Endodermal cell (in vitro differentiated cells): Measurements from ENCODE around the gene OPRM1. TPM values are rescaled to one million over a fixed set of nuclear protein-coding genes. Genes with fewer than 3 reads are reported as not detected.

Source experiments
- DNase-seq: peaks from one replicate; pipeline ENCODE4 v3.0.0-alpha.2; 2017
- H3K27ac ChIP-seq: 2 replicates; pipeline ENCODE4 v1.5.1; 2013; ENCODE audit warnings: mild to moderate bottlenecking, low read depth, low read length, moderate library complexity
- H3K27me3 ChIP-seq: 2 replicates; pipeline ENCODE4 v1.6.1; 2013; ENCODE audit warnings: mild to moderate bottlenecking, low read length, moderate library complexity; ENCODE audit not compliant: insufficient read depth, control insufficient read depth, poor library complexity, severe bottlenecking
- H3K36me3 ChIP-seq: 2 replicates; pipeline ENCODE4 v1.7.0; 2013; ENCODE audit warnings: mild to moderate bottlenecking, low read length, moderate library complexity; ENCODE audit not compliant: control insufficient read depth, insufficient read depth
- H3K4me1 ChIP-seq: one replicate; pipeline ENCODE4 v1.7.0; 2013; ENCODE audit warnings: low read length; ENCODE audit not compliant: control insufficient read depth, insufficient read depth
- H3K4me3 ChIP-seq: 2 replicates; pipeline ENCODE4 v1.5.1; 2013; ENCODE audit warnings: mild to moderate bottlenecking, low read length, moderate library complexity
- H3K9ac ChIP-seq: 2 replicates; pipeline ENCODE4 v1.6.1; 2013; ENCODE audit warnings: mild to moderate bottlenecking, low read length, moderate library complexity; ENCODE audit not compliant: poor library complexity, severe bottlenecking; ENCODE audit errors: extremely low read depth
- H3K9me3 ChIP-seq: 2 replicates; pipeline ENCODE4 v1.6.1; 2013; ENCODE audit warnings: mild to moderate bottlenecking, low read length, moderate library complexity; ENCODE audit not compliant: control insufficient read depth
- H3K27ac Mint-ChIP-seq: 2 replicates; pipeline ENCODE4 v1.8.0; 2020; ENCODE audit warnings: mixed read lengths
- H3K27me3 Mint-ChIP-seq: 2 replicates; pipeline ENCODE4 v1.8.0; 2021; ENCODE audit warnings: mild to moderate bottlenecking, mixed read lengths; ENCODE audit not compliant: insufficient read depth
- H3K36me3 Mint-ChIP-seq: 2 replicates; pipeline ENCODE4 v1.8.0; 2020; ENCODE audit warnings: low read depth, mixed read lengths
- H3K4me1 Mint-ChIP-seq: 2 replicates; pipeline ENCODE4 v1.8.0; 2020; ENCODE audit warnings: mixed read lengths
- H3K4me3 Mint-ChIP-seq: 2 replicates; pipeline ENCODE4 v1.8.0; 2020; ENCODE audit warnings: mild to moderate bottlenecking, moderate library complexity, mixed read lengths
- H3K9me3 Mint-ChIP-seq: 2 replicates; pipeline ENCODE4 v1.8.0; 2020; ENCODE audit warnings: mild to moderate bottlenecking, mixed read lengths
- CTCF ChIP-seq: fragments of 200-600 bp; sonication (generic); conservative IDR thresholded peaks from 2 replicates; pipeline ENCODE4 v1.5.0; 2021; ENCODE audit warnings: antibody characterized with exemption, mild to moderate bottlenecking
- WGBS, 2 experiments: methylation state at CpG; one replicate each; pipeline versions ENCODE4 v1.1.5 to v1.1.7; 2013; ENCODE audit warnings: missing lambda C conversion rate in 2 of 2, mixed read lengths in 1 of 2; ENCODE audit not compliant: insufficient coverage in 1 of 2, insufficient read length in 1 of 2; 5-methylcytosine and 5-hydroxymethylcytosine counted together
- total RNA-seq, 2 donors: library from RNA; stranded (reverse); fragmentation: NEBNext Ultra II Directional in 1 of 2; extraction: Animal tissue kit (Norgen Biotek cat#: 25700) in 1 of 2; gene quantifications; 2 replicates in 1 of 2; 3 replicates in 1 of 2; pipeline ENCODE4 v1.2.1, GENCODE V29; 2021

Gene OPRM1
- total RNA-seq, 2 donors from 2014 or later = not detected

GRCh38 chr6:154053141-154053540 is 14.1 kb downstream of the OPRM1 start:
- H3K36me3 Mint-ChIP-seq = no peaks in the 10 kb centered on the region
- no peak for TF ChIP-seq CTCF
- Histone ChIP-seq H3K4me1 (no peaks in the 10 kb centered on the region), H3K36me3 (no peaks in the 10 kb centered on the region), H3K27me3 (no peaks in the 10 kb centered on the region), H3K4me3 (no peak overlapping the region), H3K9me3 (no peaks in the 10 kb centered on the region), H3K9ac (no peak overlapping the region), H3K27ac (no peak overlapping the region)
- H3K27me3 Mint-ChIP-seq = no peaks in the 10 kb centered on the region
- no peak overlapping the region for H3K4me3 Mint-ChIP-seq
- H3K27ac Mint-ChIP-seq = no peak overlapping the region
- H3K9me3 Mint-ChIP-seq = no peaks in the 10 kb centered on the region
- 83% methylated on average over 1 of the region's 1 CpG; no CpG with 5 or more reads in 1 of the 2 experiments for WGBS, 2 experiments
- DNase-seq = no peak
- no peaks in the 10 kb centered on the region for H3K4me1 Mint-ChIP-seq

- Mint-ChIP-seq H3K27ac (no peak overlapping the region), H3K4me1 (no peaks in the 10 kb centered on the region), H3K9me3 (no peaks in the 10 kb centered on the region), H3K27me3 (no peaks in the 10 kb centered on the region), H3K4me3 (no peak overlapping the region), H3K36me3 (no peaks in the 10 kb centered on the region)
- no peak for TF ChIP-seq CTCF
- Histone ChIP-seq H3K4me3 (no peak overlapping the region), H3K36me3 (no peaks in the 10 kb centered on the region), H3K27me3 (no peaks in the 10 kb centered on the region), H3K9me3 (no peaks in the 10 kb centered on the region), H3K27ac (no peak overlapping the region), H3K4me1 (no peaks in the 10 kb centered on the region), H3K9ac (no peak overlapping the region)
- WGBS, 2 experiments = 71 to 92% methylated on average over 3 to 5 of the region's 5 CpGs
- no peak for DNase-seq
Observed at GRCh38 chr6:154056536-154056935, 17.5 kb downstream of the OPRM1 start.

DNA sequence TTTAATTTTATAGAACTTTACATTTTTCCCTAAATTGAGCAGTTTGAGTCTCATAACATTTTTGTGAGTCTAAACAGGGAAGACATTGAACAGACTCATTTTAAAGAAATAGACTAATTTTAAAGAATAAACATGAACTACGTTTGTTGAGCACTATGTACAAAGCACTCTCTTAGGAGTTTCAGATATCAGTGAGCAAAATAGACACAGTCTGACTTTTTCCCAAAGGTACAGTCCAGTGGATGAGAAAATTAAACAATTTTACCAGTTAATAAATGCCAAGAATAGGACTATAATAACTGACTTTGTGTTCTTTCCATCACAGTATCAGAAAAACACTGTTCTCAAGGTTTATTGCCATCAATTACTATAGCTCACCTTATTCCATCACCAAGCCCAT is 18.1 kb downstream of the OPRM1 start:
- Mint-ChIP-seq H3K27ac (no peak overlapping the region), H3K9me3 (no peaks in the 10 kb centered on the region), H3K4me1 (no peaks in the 10 kb centered on the region), H3K27me3 (no peaks in the 10 kb centered on the region), H3K36me3 (no peaks in the 10 kb centered on the region), H3K4me3 (no peak overlapping the region)
- Histone ChIP-seq H3K4me1 (no peaks in the 10 kb centered on the region), H3K36me3 (no peaks in the 10 kb centered on the region), H3K27me3 (no peaks in the 10 kb centered on the region), H3K9ac (no peak overlapping the region), H3K4me3 (no peak overlapping the region), H3K9me3 (no peaks in the 10 kb centered on the region), H3K27ac (no peak overlapping the region)
- no peak for DNase-seq
- TF ChIP-seq CTCF = no peak
- WGBS, 2 experiments = 75 to 87% methylated on average over 1 of the region's 1 CpG
